GM12873 (cell line): ENCODE data around the gene FYN.

ENCODE experiments used
- CTCF ChIP-seq: IDR thresholded peaks from 2 replicates; pipeline ENCODE4 v1.5.1; 2012; ENCODE audit warnings: low read depth, mild to moderate bottlenecking, moderate library complexity, low read length, control low read depth; ENCODE audit not compliant: insufficient read depth; ENCODE audit errors: missing control alignments

FYN gene

GRCh38 chr6:111710439-111710838, 162.8 kb downstream of the FYN start:
- no peak for TF ChIP-seq CTCF

- peak; percentile 48 for TF ChIP-seq CTCF
These were observed 163.4 kb downstream of the FYN start for GRCh38 chr6:111709615-111710398.

GRCh38 chr6:111709201-111709600, 164.1 kb downstream of the FYN start:
- no peak for TF ChIP-seq CTCF

GRCh38 chr6:111707773-111708172, 165.5 kb downstream of the FYN start:
- no peak for TF ChIP-seq CTCF

DNA sequence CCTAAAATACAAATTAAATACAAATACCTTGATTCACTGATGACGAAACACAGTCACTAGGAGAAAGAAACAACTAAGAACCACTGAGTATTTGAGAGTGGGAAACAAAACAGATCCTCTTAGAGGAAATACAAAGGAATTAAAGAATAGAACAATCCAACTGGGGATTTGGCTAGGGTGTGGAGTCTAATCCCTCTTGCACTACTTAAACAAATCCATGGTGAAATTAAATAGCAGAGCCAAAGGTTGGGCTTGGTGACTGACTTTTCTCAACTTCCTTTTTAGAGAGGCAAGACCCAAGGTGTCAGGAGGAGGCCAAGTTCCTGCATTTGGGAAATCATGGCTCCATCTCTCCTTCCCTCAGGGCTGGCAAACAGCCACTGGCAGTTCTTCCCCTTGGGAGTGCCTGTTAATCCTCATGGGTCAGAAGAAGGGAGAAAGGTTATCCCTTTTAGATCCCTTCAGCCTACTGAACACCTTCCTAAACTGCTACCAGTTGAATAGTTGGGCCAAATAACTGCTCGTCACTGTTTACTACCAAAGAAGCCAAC, 166.3 kb downstream of the FYN start:
- no peak for TF ChIP-seq CTCF

- no peak for TF ChIP-seq CTCF
These were observed 169.5 kb downstream of the FYN start for GRCh38 chr6:111703723-111704122.

DNA sequence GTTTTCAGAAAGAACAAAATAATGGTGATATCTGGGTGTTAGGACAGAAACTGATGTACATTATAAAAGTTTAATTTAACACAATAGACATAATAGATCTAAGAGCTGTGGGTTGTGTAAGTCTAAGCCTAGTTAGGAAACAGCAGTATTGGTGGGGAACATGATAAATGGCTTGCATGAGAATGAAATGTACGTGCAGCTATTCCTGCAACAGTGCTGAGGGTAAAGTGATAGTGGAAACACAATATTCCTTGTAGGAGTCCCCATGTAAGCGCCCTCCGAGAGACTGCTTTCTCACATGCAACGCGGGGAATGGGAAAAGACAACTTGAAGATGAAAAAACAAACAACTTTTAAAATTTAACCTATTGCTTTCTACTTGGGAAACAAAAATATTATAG, 171.0 kb downstream of the FYN start:
- no peak for TF ChIP-seq CTCF
